Prostate gland (tissue), 2 donors: ENCODE measurements around the gene SLAMF1.

Source experiments
- CTCF ChIP-seq, 4 experiments: fragments of 200-600 bp in 2 of 4; fragments of 450-650 bp in 2 of 4; sonication (generic) in 2 of 4; IDR thresholded peaks; 1 replicate in 3 of 4; 2 replicates in 1 of 4; pipeline ENCODE4 v1.5.1; 2016 to 2019; ENCODE audit warnings: antibody characterized with exemption in 4 of 4, mild to moderate bottlenecking in 2 of 4, moderate library complexity in 2 of 4
- POLR2A ChIP-seq: fragments of 450-650 bp; IDR thresholded peaks from one replicate; pipeline ENCODE4 v1.6.1; 2016; ENCODE audit warnings: antibody characterized with exemption, mild to moderate bottlenecking

DNA sequence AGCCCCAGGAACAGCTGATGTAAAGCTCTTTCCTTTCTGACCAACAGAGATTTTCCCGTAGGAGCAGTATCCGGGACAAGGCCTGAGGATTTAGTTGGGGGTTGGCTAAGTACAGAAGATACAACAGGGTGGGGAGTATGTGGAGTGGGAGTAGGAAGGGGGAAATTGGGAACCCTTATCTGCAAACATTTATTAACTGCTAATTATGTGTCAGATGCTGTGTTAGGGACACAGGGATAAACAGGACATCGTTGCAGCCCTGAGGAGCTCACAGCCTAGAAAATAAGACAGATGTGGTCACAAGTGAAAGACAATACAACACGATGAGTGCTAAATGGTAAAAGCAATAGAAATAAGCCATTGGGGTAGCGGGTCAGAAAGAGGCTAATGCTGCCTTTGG is 79.5 kb downstream of the SLAMF1 start:
- no peak for TF ChIP-seq POLR2A
- TF ChIP-seq CTCF (IDR thresholded peaks at IDR 0.05): no peak
